Measurements from ENCODE around the gene STPG4. TPM values are rescaled to one million over a fixed set of nuclear protein-coding genes. Genes with fewer than 3 reads are reported as not detected.

Gene STPG4
- total RNA-seq, 2 donors from 2014 or later = 0.15 to 0.42 TPM

DNA sequence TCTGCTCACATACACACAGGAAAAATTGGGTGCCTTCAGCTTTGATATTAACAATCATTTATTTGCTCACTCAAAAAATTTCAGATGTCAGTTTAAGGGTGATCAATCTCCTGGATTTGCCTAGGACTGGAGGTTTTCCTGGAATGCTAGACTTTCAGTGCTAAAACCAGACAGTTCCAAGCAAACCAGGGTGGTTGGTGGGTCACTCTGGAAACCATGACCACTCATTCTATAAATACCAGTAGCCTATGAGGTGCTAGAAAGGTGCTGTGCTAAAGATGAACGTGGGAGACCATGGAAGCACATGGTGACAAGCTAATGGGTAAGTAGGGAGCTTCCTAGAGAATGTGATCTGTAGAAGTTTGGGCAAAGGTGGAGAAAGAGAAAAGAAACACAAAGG, 25.4 kb upstream of the STPG4 start:
- DNase-seq = no peak
- Mint-ChIP-seq H3K27me3 (ENCODE audit: insufficient read depth) (peaks cover 23% of the 10 kb centered on the region), H3K36me3 (ENCODE audit: low read depth) (no peaks in the 10 kb centered on the region), H3K27ac (no peak overlapping the region), H3K4me3 (no peak overlapping the region), H3K4me1 (peaks cover 19% of the 10 kb centered on the region), H3K9me3 (no peaks in the 10 kb centered on the region)
- H3K27ac ChIP-seq (ENCODE audit: low read depth, low read length) = no peak overlapping the region
- peaks cover 3% of the 10 kb centered on the region for H3K4me1 ChIP-seq (ENCODE audit: control insufficient read depth, insufficient read depth, low read length)
- H3K4me3 ChIP-seq (ENCODE audit: low read length) = no peak overlapping the region
- H3K9ac ChIP-seq (ENCODE audit: extremely low read depth, low read length, poor library complexity, severe bottlenecking) = no peak overlapping the region
- H3K27me3 ChIP-seq (ENCODE audit: control insufficient read depth, insufficient read depth, low read length, poor library complexity, severe bottlenecking) = peaks cover 10% of the 10 kb centered on the region
- TF ChIP-seq, protein P1, sequence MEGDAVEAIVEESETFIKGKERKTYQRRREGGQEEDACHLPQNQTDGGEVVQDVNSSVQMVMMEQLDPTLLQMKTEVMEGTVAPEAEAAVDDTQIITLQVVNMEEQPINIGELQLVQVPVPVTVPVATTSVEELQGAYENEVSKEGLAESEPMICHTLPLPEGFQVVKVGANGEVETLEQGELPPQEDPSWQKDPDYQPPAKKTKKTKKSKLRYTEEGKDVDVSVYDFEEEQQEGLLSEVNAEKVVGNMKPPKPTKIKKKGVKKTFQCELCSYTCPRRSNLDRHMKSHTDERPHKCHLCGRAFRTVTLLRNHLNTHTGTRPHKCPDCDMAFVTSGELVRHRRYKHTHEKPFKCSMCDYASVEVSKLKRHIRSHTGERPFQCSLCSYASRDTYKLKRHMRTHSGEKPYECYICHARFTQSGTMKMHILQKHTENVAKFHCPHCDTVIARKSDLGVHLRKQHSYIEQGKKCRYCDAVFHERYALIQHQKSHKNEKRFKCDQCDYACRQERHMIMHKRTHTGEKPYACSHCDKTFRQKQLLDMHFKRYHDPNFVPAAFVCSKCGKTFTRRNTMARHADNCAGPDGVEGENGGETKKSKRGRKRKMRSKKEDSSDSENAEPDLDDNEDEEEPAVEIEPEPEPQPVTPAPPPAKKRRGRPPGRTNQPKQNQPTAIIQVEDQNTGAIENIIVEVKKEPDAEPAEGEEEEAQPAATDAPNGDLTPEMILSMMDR (conservative IDR thresholded peaks at IDR 0.05) = no peak
- no peaks in the 10 kb centered on the region for H3K9me3 ChIP-seq (ENCODE audit: control insufficient read depth, low read length)
- 89% methylated on average over 1 of the region's 1 CpG; no CpG with 5 or more reads in 1 of the 2 experiments for WGBS, 2 experiments (ENCODE audit: insufficient coverage in 1 of 2, insufficient read length in 1 of 2)
- H3K36me3 ChIP-seq (ENCODE audit: control insufficient read depth, insufficient read depth, low read length) = no peaks in the 10 kb centered on the region

DNA sequence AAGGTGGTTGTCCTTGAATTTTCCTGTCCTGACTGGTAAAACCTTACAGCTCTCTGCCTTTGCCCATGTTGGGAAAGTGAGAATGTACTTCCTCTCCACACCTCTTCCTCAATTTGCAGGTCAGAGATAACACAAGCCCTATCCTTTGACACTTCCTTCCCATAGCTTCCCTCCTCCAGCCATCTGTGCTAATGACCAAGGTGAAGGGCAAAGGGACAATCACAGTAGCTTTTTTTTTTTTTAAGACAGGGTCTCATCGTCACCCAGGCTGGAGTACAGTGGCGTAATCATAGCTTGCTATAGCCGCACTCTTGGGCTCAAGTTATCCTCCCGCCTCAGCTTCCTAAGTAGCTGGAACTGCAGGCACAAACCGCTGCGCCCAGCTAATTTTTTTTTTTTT, 24.3 kb upstream of the STPG4 start:
- no peaks in the 10 kb centered on the region for H3K9me3 Mint-ChIP-seq
- peaks cover 21% of the 10 kb centered on the region for H3K4me1 Mint-ChIP-seq
- H3K9ac ChIP-seq (ENCODE audit: extremely low read depth, low read length, poor library complexity, severe bottlenecking) = no peak overlapping the region
- TF ChIP-seq, protein P1 (conservative IDR thresholded peaks at IDR 0.05) = no peak
- H3K4me3 ChIP-seq (ENCODE audit: low read length) = no peak overlapping the region
- H3K36me3 Mint-ChIP-seq (ENCODE audit: low read depth) = no peaks in the 10 kb centered on the region
- peaks cover 4% of the 10 kb centered on the region for H3K36me3 ChIP-seq (ENCODE audit: control insufficient read depth, insufficient read depth, low read length)
- 87 to 88% methylated on average over 3 to 5 of the region's 6 CpGs for WGBS, 2 experiments (ENCODE audit: insufficient coverage in 1 of 2, insufficient read length in 1 of 2)
- no peak overlapping the region for H3K4me3 Mint-ChIP-seq
- peaks cover 10% of the 10 kb centered on the region for H3K27me3 ChIP-seq (ENCODE audit: control insufficient read depth, insufficient read depth, low read length, poor library complexity, severe bottlenecking)
- H3K9me3 ChIP-seq (ENCODE audit: control insufficient read depth, low read length) = no peaks in the 10 kb centered on the region
- no peak overlapping the region for H3K27ac Mint-ChIP-seq
- peaks cover 3% of the 10 kb centered on the region for H3K4me1 ChIP-seq (ENCODE audit: control insufficient read depth, insufficient read depth, low read length)
- H3K27me3 Mint-ChIP-seq (ENCODE audit: insufficient read depth) = peaks cover 23% of the 10 kb centered on the region
- no peak for DNase-seq
- no peak overlapping the region for H3K27ac ChIP-seq (ENCODE audit: low read depth, low read length)

DNA sequence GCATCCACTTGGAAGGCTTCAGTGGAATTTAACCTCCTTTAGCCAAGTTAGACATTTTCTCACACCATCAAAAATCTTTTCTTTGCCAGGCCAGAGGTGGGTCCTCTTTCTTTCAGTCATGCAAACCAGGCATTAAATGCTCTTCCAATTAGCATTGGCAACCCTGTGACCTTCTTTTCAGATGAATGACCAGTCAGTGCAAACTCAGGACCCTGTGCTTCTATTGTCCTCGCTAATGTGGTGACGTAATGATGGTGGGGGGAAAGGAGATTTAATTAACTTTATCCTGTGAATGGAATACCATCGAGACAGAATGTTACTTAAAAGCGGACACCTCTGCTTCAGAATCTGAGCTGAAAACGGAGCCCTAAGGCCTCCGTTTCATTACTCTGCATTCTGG, 23.2 kb upstream of the STPG4 start:
- no peaks in the 10 kb centered on the region for H3K9me3 ChIP-seq (ENCODE audit: control insufficient read depth, low read length)
- peaks cover 31% of the 10 kb centered on the region for H3K4me1 Mint-ChIP-seq
- TF ChIP-seq, protein P1 (conservative IDR thresholded peaks at IDR 0.05) = no peak
- H3K27me3 ChIP-seq (ENCODE audit: control insufficient read depth, insufficient read depth, low read length, poor library complexity, severe bottlenecking) = peaks cover 10% of the 10 kb centered on the region
- no peak overlapping the region for H3K4me3 Mint-ChIP-seq
- no peaks in the 10 kb centered on the region for H3K36me3 Mint-ChIP-seq (ENCODE audit: low read depth)
- H3K36me3 ChIP-seq (ENCODE audit: control insufficient read depth, insufficient read depth, low read length) = peaks cover 12% of the 10 kb centered on the region
- H3K9me3 Mint-ChIP-seq = no peaks in the 10 kb centered on the region
- peaks cover 3% of the 10 kb centered on the region for H3K4me1 ChIP-seq (ENCODE audit: control insufficient read depth, insufficient read depth, low read length)
- H3K9ac ChIP-seq (ENCODE audit: extremely low read depth, low read length, poor library complexity, severe bottlenecking) = no peak overlapping the region
- H3K4me3 ChIP-seq (ENCODE audit: low read length) = no peak overlapping the region
- peaks cover 23% of the 10 kb centered on the region for H3K27me3 Mint-ChIP-seq (ENCODE audit: insufficient read depth)
- peak overlapping the region; percentile 14 for H3K27ac ChIP-seq (ENCODE audit: low read depth, low read length)
- no peak overlapping the region for H3K27ac Mint-ChIP-seq
- WGBS, 2 experiments (ENCODE audit: insufficient coverage in 1 of 2, insufficient read length in 1 of 2) = 50 to 63% methylated on average over 6 of the region's 6 CpGs
- no peak for DNase-seq
